ENCODE measurements around the gene HJURP. TPM values are rescaled to one million over a fixed set of nuclear protein-coding genes. Genes with fewer than 3 reads are reported as not detected.

Gene HJURP
- total RNA-seq, 1 experiment from 2014 or later, result 35.0 TPM

GRCh38 chr2:233850745-233851144 lies 3.6 kb downstream of the HJURP start:
- TF ChIP-seq CTCF (IDR thresholded peaks at IDR 0.05; ENCODE audit: insufficient read depth in 1 of 2, low read depth in 1 of 2, low read length in 1 of 2, severe bottlenecking in 1 of 2, unreplicated experiment in 1 of 2), result no peak
- Histone ChIP-seq H3K4me1 (no peaks in the 10 kb centered on the region), H3K36me3 (ENCODE audit: control insufficient read depth, insufficient read depth, low read length) (no peaks in the 10 kb centered on the region; the same call in none of the 2 replicates), H3K4me3 (ENCODE audit: low read depth, low read length) (no peak overlapping the region), H3K9me3 (no peaks in the 10 kb centered on the region), H3K27me3 (replicated peaks; ENCODE audit: control insufficient read depth, insufficient read depth, low read length) (no peaks in the 10 kb centered on the region)
- BruUV-seq (replicated peaks), result no TSS peak
- Mint-ChIP-seq H3K27me3 (ENCODE audit: insufficient read depth, unreplicated experiment) (no peaks in the 10 kb centered on the region), H3K27ac (ENCODE audit: unreplicated experiment) (no peak overlapping the region), H3K36me3 (ENCODE audit: insufficient read depth, unreplicated experiment) (peaks cover 52% of the 10 kb centered on the region), H3K9me3 (ENCODE audit: unreplicated experiment) (no peaks in the 10 kb centered on the region), H3K4me3 (ENCODE audit: unreplicated experiment) (no peak overlapping the region), H3K4me1 (ENCODE audit: low read depth, unreplicated experiment) (peaks cover 6% of the 10 kb centered on the region)
- DNase-seq, result no peak
- CTCF ChIA-PET, result no interaction called here
- intact Hi-C loops (cut with micrococcal nuclease; ENCODE audit: unreplicated experiment), result no loop called here
- POLR2A ChIA-PET, result interaction anchor here (0.9 kb wide), 1 partner anchor 284 kb away, joined by 5 read pairs; the partner anchor contains the start of gene USP40

DNA sequence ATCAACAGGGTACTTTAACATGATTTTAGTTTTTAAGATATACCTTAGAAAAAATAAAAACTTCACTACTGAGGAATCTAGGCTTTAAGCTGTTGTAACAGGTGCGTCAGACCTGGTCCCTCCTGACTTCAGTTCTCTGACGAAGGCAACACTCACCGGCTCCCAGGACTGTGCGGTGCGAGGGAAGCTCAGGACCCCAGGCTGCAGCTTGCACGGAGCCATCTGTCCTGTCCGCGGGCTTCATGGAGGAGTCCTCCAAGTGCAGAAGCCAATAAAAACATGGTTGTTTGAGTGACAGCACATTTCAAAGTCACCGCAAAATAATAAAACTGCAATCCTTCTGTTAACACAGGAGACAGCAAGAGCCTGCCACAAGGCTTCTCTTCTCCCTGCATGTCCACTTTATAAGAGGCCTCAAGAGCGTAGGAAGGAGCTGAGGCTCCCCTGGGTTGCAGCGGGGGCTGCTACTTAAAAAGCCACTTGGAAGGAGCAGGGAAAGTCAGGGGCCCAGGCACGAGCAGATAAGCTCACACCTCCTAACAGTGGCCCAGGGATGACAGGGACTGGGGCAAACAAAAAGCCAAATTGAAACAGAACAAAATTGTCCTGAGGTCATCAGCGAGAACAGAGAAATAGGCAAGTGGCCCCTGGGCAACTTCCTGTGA lies 4.6 kb downstream of the HJURP start:
- H3K9me3 Mint-ChIP-seq (ENCODE audit: unreplicated experiment), result no peaks in the 10 kb centered on the region
- Histone ChIP-seq H3K4me1 (no peaks in the 10 kb centered on the region), H3K4me3 (ENCODE audit: low read depth, low read length) (no peak overlapping the region), H3K9me3 (no peaks in the 10 kb centered on the region), H3K27me3 (replicated peaks; ENCODE audit: control insufficient read depth, insufficient read depth, low read length) (no peaks in the 10 kb centered on the region), H3K36me3 (ENCODE audit: control insufficient read depth, insufficient read depth, low read length) (no peaks in the 10 kb centered on the region; the same call in none of the 2 replicates)
- H3K36me3 Mint-ChIP-seq (ENCODE audit: insufficient read depth, unreplicated experiment), result peaks cover 61% of the 10 kb centered on the region
- no peaks in the 10 kb centered on the region for H3K27me3 Mint-ChIP-seq (ENCODE audit: insufficient read depth, unreplicated experiment)
- no peak overlapping the region for H3K27ac Mint-ChIP-seq (ENCODE audit: unreplicated experiment)
- H3K4me3 Mint-ChIP-seq (ENCODE audit: unreplicated experiment), result no peak overlapping the region
- BruUV-seq (replicated peaks), result no TSS peak
- peaks cover 6% of the 10 kb centered on the region for H3K4me1 Mint-ChIP-seq (ENCODE audit: low read depth, unreplicated experiment)
- DNase-seq, result no peak
- ChIA-PET CTCF (no interaction called here), POLR2A (interaction anchor here (0.7 to 0.9 kb wide), 2 partner anchors 283 to 390 kb away, joined by 5 to 6 read pairs; partner anchors contain the start of gene USP40)
- intact Hi-C loops (cut with micrococcal nuclease; ENCODE audit: unreplicated experiment), result no loop called here
- no peak for TF ChIP-seq CTCF (IDR thresholded peaks at IDR 0.05; ENCODE audit: insufficient read depth in 1 of 2, low read depth in 1 of 2, low read length in 1 of 2, severe bottlenecking in 1 of 2, unreplicated experiment in 1 of 2)

DNA sequence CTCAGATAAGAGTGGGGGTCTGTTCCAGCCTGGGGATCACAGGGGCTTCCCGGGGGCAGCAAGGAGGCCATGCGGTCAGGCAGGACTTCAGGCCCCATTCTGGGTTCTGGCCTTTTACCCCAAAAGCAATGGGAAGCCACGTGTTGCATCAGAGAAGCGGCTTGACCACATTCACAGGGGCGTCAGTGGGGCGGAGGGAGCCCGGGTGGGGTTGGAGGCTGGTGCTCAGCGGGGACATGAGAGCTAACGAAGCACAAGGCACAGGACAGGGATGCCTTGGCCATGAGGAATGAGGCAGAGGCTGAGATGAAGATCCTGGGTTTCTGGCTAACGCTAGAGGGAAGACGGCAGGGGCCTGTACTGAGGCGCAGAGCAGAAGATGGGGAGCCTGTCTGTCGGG lies 6.1 kb downstream of the HJURP start:
- Histone ChIP-seq H3K27me3 (replicated peaks; ENCODE audit: control insufficient read depth, insufficient read depth, low read length) (no peaks in the 10 kb centered on the region), H3K4me3 (ENCODE audit: low read depth, low read length) (no peak overlapping the region), H3K9me3 (no peaks in the 10 kb centered on the region), H3K4me1 (no peaks in the 10 kb centered on the region), H3K36me3 (ENCODE audit: control insufficient read depth, insufficient read depth, low read length) (no peaks in the 10 kb centered on the region; the same call in none of the 2 replicates)
- no peak for TF ChIP-seq CTCF (IDR thresholded peaks at IDR 0.05; ENCODE audit: insufficient read depth in 1 of 2, low read depth in 1 of 2, low read length in 1 of 2, severe bottlenecking in 1 of 2, unreplicated experiment in 1 of 2)
- ChIA-PET CTCF (no interaction called here), POLR2A (no interaction called here)
- H3K9me3 Mint-ChIP-seq (ENCODE audit: unreplicated experiment), result no peaks in the 10 kb centered on the region
- no peak for DNase-seq
- peak overlapping the region; percentile 82 for H3K27ac Mint-ChIP-seq (ENCODE audit: unreplicated experiment)
- H3K27me3 Mint-ChIP-seq (ENCODE audit: insufficient read depth, unreplicated experiment), result no peaks in the 10 kb centered on the region
- intact Hi-C loops (cut with micrococcal nuclease; ENCODE audit: unreplicated experiment), result no loop called here
- peaks cover 6% of the 10 kb centered on the region for H3K4me1 Mint-ChIP-seq (ENCODE audit: low read depth, unreplicated experiment)
- peaks cover 66% of the 10 kb centered on the region for H3K36me3 Mint-ChIP-seq (ENCODE audit: insufficient read depth, unreplicated experiment)
- BruUV-seq (replicated peaks), result no TSS peak
- no peak overlapping the region for H3K4me3 Mint-ChIP-seq (ENCODE audit: unreplicated experiment)

Measured in Caco-2 (cell line).